Mucosa of descending colon (tissue), 3 donors: ENCODE results near the gene SYT7. TPM values are rescaled to one million over a fixed set of nuclear protein-coding genes. Genes with fewer than 3 reads are reported as not detected.

Experiments
- ATAC-seq: fragments of 200-7000 bp; cut with Tn5 transposase; one replicate; pipeline ENCODE4 v1.9.1; 2020; ENCODE audit warnings: mild to moderate bottlenecking, moderate library complexity
- DNase-seq, 3 donors: peaks; one replicate each; pipeline ENCODE4 v3.0.0-alpha.2; 2020
- H3K36me3 ChIP-seq: fragments of 200-600 bp; one replicate; pipeline ENCODE4 v1.8.0; 2021; ENCODE audit warnings: low read depth, mild to moderate bottlenecking
- H3K4me1 ChIP-seq: fragments of 200-600 bp; one replicate; pipeline ENCODE4 v1.8.0; 2021; ENCODE audit warnings: low read depth, mild to moderate bottlenecking
- H3K4me3 ChIP-seq: fragments of 200-600 bp; one replicate; pipeline ENCODE4 v1.8.0; 2021; ENCODE audit warnings: mild to moderate bottlenecking
- H3K9me3 ChIP-seq: fragments of 200-600 bp; one replicate; pipeline ENCODE4 v1.8.0; 2021; ENCODE audit warnings: mild to moderate bottlenecking
- CTCF ChIP-seq: fragments of 200-600 bp; IDR thresholded peaks from one replicate; pipeline ENCODE4 v1.8.0; 2022; ENCODE audit warnings: antibody characterized with exemption, mild to moderate bottlenecking
- intact Hi-C, 2 donors: fragments of 100-400 bp; cut with DNase I in 1 of 2; cut with micrococcal nuclease in 1 of 2; formaldehyde crosslinking; loops; one replicate each; pipeline versions ENCODE4 v1.11.0 to v1.11.1; 2022; cut with DNase I, micrococcal nuclease
- total RNA-seq, 3 donors: library from RNA; stranded (reverse); fragmentation: NEBNext Ultra II Directional in 2 of 3; extraction: Animal tissue kit (Norgen Biotek cat#: 25700) in 2 of 3; gene quantifications; one replicate each; pipeline versions ENCODE4 v1.2.1 to v1.2.4, GENCODE V29; 2021 to 2023
- donor health status: DM: no; HTN: no; CAD: no; lungs with moderate emphysema.
- donor health status: DM: no; HTN: no; CAD: no.
- donor health status: DM: no; HTN: yes; CAD: no.

The SYT7 gene
- total RNA-seq, 3 donors from 2014 or later: 8.2 to 19.7 (median 19.0) TPM

DNA sequence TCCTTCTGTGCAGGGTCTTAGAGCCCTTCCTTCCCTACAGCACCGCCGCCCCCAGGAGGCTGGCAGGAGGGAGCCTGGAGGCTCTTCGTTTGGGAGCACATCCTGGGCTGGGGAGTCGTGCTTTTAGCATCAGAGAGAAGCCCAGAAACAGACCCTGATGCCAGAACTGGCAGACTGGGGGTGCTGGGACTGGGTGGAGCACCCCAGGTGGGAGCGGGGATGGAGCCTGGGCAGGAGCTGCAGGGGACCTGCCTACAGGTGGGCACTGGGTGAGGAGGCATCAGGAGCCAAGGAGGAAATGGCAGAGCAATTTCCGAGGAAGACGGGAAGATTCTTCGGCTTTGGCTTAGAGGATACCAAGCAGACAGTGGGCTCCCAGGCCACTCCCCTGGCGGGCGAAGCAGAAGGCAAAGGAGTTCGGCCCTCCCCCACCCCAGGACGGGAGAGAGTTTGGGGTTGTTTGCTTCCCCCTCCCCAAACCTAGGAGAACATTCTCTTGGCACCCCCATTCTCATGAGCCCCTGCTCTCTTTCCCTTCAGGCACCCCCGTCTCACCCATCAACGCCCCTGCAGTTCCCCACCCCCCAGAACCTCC, 1.1 kb downstream of the SYT7 start:
- ATAC-seq (no peak), DNase-seq (no peak)
- no peak for TF ChIP-seq CTCF
- intact Hi-C loops: loop anchor here in 1 of 2 donors (5.0 kb wide), 1 partner anchor 48 kb away; no protein-coding TSS in a partner anchor
- Histone ChIP-seq H3K9me3 (no peaks in the 10 kb centered on the region), H3K4me1 (peaks cover 9% of the 10 kb centered on the region), H3K4me3 (no peak overlapping the region), H3K36me3 (no peaks in the 10 kb centered on the region)

DNA sequence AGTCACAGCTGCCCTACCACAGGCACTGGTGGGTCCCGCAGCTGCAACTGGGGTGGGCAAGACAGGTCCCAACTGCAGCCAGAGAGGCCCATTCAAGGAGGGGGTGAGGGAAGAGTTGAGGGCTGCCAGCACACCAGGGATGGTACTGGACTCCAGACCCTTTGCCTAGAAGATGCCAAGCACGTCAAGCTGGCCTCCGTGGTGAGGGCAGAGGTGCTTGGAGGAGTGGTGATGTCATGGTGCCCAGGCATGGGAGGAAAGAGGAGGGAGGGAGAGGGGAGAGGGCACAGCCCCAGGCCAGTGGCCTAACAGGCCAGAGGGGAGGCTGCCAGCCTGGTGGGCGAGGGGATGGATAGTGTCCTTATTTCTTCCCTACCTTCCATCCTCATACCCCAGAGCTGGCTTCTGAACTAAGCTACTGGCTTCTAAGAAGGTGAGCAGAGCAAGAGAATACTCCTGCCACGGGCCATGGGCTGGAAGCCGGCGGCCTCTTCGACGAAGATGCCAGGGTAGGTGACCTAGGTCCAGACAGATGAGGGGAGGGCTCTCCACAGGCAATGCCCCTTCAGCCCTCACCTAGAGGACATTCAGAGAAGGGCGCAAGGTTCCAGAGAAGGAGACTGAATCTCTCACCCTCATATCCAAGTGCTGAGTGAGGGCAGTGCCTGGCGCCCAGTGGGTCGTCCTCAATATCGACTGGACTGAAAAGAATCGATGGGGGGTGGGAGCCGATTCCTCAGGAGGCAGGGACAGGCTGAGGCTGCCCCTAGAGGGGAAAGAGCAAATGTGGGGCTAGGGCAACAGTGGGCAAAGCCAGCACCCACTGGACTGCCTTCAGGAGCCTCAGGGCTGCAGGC, 1.8 kb downstream of the SYT7 start:
- H3K36me3 ChIP-seq: no peaks in the 10 kb centered on the region
- no peaks in the 10 kb centered on the region for H3K9me3 ChIP-seq
- H3K4me3 ChIP-seq: no peak overlapping the region
- no peak for TF ChIP-seq CTCF
- H3K4me1 ChIP-seq: peaks cover 9% of the 10 kb centered on the region
- DNase-seq (no peak), ATAC-seq (no peak)
- intact Hi-C loops: no loop called here

GRCh38 chr11:61577383-61578118, 3.3 kb downstream of the SYT7 start:
- H3K9me3 ChIP-seq: no peaks in the 10 kb centered on the region
- no peak for DNase-seq
- H3K4me1 ChIP-seq: peaks cover 9% of the 10 kb centered on the region
- no peak overlapping the region for H3K4me3 ChIP-seq
- H3K36me3 ChIP-seq: no peaks in the 10 kb centered on the region
- ATAC-seq: no peak
- intact Hi-C loops: no loop called here
- no peak for TF ChIP-seq CTCF

GRCh38 chr11:61575886-61576861, 4.7 kb downstream of the SYT7 start:
- ATAC-seq: no peak
- no peaks in the 10 kb centered on the region for H3K9me3 ChIP-seq
- H3K4me3 ChIP-seq: no peak overlapping the region
- DNase-seq: peak in 1 of 3 donors; percentile 46
- TF ChIP-seq CTCF: no peak
- peaks cover 5% of the 10 kb centered on the region for H3K4me1 ChIP-seq
- no peaks in the 10 kb centered on the region for H3K36me3 ChIP-seq
- intact Hi-C loops: no loop called here

DNA sequence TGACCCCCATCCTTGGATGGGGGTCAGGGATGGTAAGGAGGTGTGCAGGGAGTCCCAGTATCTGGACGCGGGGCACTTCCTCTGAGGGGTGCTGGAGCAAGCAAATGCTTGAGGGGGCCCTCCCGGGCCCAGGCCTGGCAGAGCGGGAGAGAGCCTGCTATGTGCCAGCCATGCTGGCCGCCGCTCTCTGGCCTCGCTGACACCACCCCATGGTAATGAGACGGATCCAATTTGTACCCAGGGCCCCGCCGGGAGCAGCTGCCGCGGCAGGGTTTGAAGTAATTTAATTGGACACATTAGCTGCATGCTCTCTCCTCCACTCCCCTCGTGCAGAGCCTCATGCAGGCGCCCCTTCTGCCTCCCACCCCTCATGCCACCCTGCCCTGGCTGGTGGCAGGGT, 6.3 kb downstream of the SYT7 start:
- Histone ChIP-seq H3K36me3 (no peaks in the 10 kb centered on the region), H3K9me3 (no peaks in the 10 kb centered on the region), H3K4me1 (no peaks in the 10 kb centered on the region), H3K4me3 (no peak overlapping the region)
- no peak for ATAC-seq
- intact Hi-C loops: no loop called here
- DNase-seq: no peak
- no peak for TF ChIP-seq CTCF
